Measurements from ENCODE around the gene CACNA2D2. TPM values are rescaled to one million over a fixed set of nuclear protein-coding genes. Genes with fewer than 3 reads are reported as not detected.

The CACNA2D2 gene
- total and polyA plus RNA-seq, 3 donors from 2014 or later = 15.9 to 19.3 (median 16.1) TPM

GRCh38 chr3:50486219-50486888 lies 17.1 kb downstream of the CACNA2D2 start:
- WGBS, 2 donors = 93% methylated on average over 4 of the region's 4 CpGs
- H3K27me3 ChIP-seq = no peaks in the 10 kb centered on the region
- DNase-seq = no peak
- no peaks in the 10 kb centered on the region for H3K4me1 ChIP-seq
- TF ChIP-seq, protein P1, sequence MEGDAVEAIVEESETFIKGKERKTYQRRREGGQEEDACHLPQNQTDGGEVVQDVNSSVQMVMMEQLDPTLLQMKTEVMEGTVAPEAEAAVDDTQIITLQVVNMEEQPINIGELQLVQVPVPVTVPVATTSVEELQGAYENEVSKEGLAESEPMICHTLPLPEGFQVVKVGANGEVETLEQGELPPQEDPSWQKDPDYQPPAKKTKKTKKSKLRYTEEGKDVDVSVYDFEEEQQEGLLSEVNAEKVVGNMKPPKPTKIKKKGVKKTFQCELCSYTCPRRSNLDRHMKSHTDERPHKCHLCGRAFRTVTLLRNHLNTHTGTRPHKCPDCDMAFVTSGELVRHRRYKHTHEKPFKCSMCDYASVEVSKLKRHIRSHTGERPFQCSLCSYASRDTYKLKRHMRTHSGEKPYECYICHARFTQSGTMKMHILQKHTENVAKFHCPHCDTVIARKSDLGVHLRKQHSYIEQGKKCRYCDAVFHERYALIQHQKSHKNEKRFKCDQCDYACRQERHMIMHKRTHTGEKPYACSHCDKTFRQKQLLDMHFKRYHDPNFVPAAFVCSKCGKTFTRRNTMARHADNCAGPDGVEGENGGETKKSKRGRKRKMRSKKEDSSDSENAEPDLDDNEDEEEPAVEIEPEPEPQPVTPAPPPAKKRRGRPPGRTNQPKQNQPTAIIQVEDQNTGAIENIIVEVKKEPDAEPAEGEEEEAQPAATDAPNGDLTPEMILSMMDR (IDR thresholded peaks at IDR 0.05) = no peak
- no peak for TF ChIP-seq POLR2A (IDR thresholded peaks at IDR 0.05)
- intact Hi-C loops (cut with DNase I; ENCODE audit: low total_unique reads) = no loop called here
- no peaks in the 10 kb centered on the region for H3K9me3 ChIP-seq
- no peak overlapping the region for H3K27ac ChIP-seq
- H3K36me3 ChIP-seq (ENCODE audit: low read depth, missing control alignments) = no peaks in the 10 kb centered on the region
- no peak overlapping the region for H3K4me3 ChIP-seq

GRCh38 chr3:50484722-50485121 lies 18.7 kb downstream of the CACNA2D2 start:
- DNase-seq = no peak
- H3K9me3 ChIP-seq = no peaks in the 10 kb centered on the region
- TF ChIP-seq, protein P1 (IDR thresholded peaks at IDR 0.05) = no peak
- TF ChIP-seq POLR2A (IDR thresholded peaks at IDR 0.05) = no peak
- H3K4me3 ChIP-seq = no peak overlapping the region
- H3K4me1 ChIP-seq = no peaks in the 10 kb centered on the region
- intact Hi-C loops (cut with DNase I; ENCODE audit: low total_unique reads) = no loop called here
- no peak overlapping the region for H3K27ac ChIP-seq
- H3K27me3 ChIP-seq = no peaks in the 10 kb centered on the region
- WGBS, 2 donors = 73 to 81% methylated on average over 6 to 8 of the region's 8 CpGs
- no peaks in the 10 kb centered on the region for H3K36me3 ChIP-seq (ENCODE audit: low read depth, missing control alignments)

DNA sequence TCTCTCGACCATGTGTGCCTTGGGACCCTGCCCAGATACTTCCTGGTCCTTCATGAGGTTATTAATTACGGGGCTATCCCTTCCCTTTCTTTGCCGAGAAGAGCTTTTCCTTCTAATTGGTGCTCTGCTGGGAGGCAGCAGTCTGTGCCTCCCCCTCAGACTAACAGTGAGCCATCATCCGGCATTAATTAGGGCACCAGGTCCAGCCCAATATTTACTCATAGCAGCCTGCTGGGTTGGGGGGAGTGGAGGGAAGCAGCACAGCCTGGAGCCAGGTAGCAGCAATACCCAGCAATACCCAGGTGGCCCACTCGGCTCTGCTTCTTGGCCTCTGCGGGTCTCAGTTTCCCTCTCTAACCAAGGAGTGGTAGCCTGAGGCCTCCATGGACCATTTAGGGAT lies 20.1 kb downstream of the CACNA2D2 start:
- H3K27me3 ChIP-seq = no peaks in the 10 kb centered on the region
- H3K27ac ChIP-seq = no peak overlapping the region
- no peaks in the 10 kb centered on the region for H3K36me3 ChIP-seq (ENCODE audit: low read depth, missing control alignments)
- H3K9me3 ChIP-seq = no peaks in the 10 kb centered on the region
- no peak for DNase-seq
- 80 to 84% methylated on average over 4 to 6 of the region's 6 CpGs for WGBS, 2 donors
- no peak overlapping the region for H3K4me3 ChIP-seq
- no peak for TF ChIP-seq POLR2A (IDR thresholded peaks at IDR 0.05)
- TF ChIP-seq, protein P1 (IDR thresholded peaks at IDR 0.05) = no peak
- intact Hi-C loops (cut with DNase I; ENCODE audit: low total_unique reads) = no loop called here
- H3K4me1 ChIP-seq = no peaks in the 10 kb centered on the region

- 41 to 49% methylated on average over 2 to 4 of the region's 4 CpGs for WGBS, 2 donors
- Histone ChIP-seq H3K9me3 (no peaks in the 10 kb centered on the region), H3K4me3 (no peak overlapping the region), H3K36me3 (ENCODE audit: low read depth, missing control alignments) (no peaks in the 10 kb centered on the region), H3K27ac (no peak overlapping the region), H3K4me1 (no peaks in the 10 kb centered on the region), H3K27me3 (no peaks in the 10 kb centered on the region)
- intact Hi-C loops (cut with DNase I; ENCODE audit: low total_unique reads) = no loop called here
- DNase-seq = no peak
- TF ChIP-seq, protein P1 (IDR thresholded peaks at IDR 0.05) = no peak
- TF ChIP-seq POLR2A (IDR thresholded peaks at IDR 0.05) = no peak
Observed at GRCh38 chr3:50481992-50482391, 21.4 kb downstream of the CACNA2D2 start.

GRCh38 chr3:50480471-50480870 lies 23.0 kb downstream of the CACNA2D2 start:
- no peaks in the 10 kb centered on the region for H3K36me3 ChIP-seq (ENCODE audit: low read depth, missing control alignments)
- no peaks in the 10 kb centered on the region for H3K27me3 ChIP-seq
- no peak for DNase-seq
- intact Hi-C loops (cut with DNase I; ENCODE audit: low total_unique reads) = no loop called here
- no peaks in the 10 kb centered on the region for H3K4me1 ChIP-seq
- whole genome bisulfite sequencing, 2 donors = 39 to 44% methylated on average over 4 of the region's 4 CpGs
- H3K4me3 ChIP-seq = no peak overlapping the region
- no peaks in the 10 kb centered on the region for H3K9me3 ChIP-seq
- TF ChIP-seq, protein P1 (IDR thresholded peaks at IDR 0.05) = no peak
- no peak for TF ChIP-seq POLR2A (IDR thresholded peaks at IDR 0.05)
- H3K27ac ChIP-seq = no peak overlapping the region
